Activated naive CD8-positive, alpha-beta T cell (primary cell): ENCODE measurements around the gene ETV3L.

ENCODE experiments used
- H3K27ac Mint-ChIP-seq: one replicate; pipeline ENCODE4 v1.8.0; 2021; ENCODE audit warnings: mixed read lengths
- H3K27me3 Mint-ChIP-seq: one replicate; pipeline ENCODE4 v1.8.0; 2021; ENCODE audit warnings: mixed read lengths
- H3K36me3 Mint-ChIP-seq: one replicate; pipeline ENCODE4 v1.8.0; 2021; ENCODE audit warnings: mixed read lengths
- H3K4me1 Mint-ChIP-seq: one replicate; pipeline ENCODE4 v1.8.0; 2021; ENCODE audit warnings: low read depth, mixed read lengths
- H3K4me3 Mint-ChIP-seq: one replicate; pipeline ENCODE4 v1.8.0; 2021; ENCODE audit warnings: mild to moderate bottlenecking, mixed read lengths
- H3K9me3 Mint-ChIP-seq: one replicate; pipeline ENCODE4 v1.8.0; 2021; ENCODE audit warnings: low read depth, mixed read lengths

Gene ETV3L

GRCh38 chr1:157099633-157100009 lies at the start of gene ETV3L:
TSS of gene ETV3L (minus strand) at chr1:157099808. CDS start at chr1:157099523, 285 bp downstream.
- Mint-ChIP-seq H3K4me3 (no peak within 1 kb of the TSS), H3K27me3 (no peaks in the 10 kb centered on the region), H3K4me1 (no peaks in the 10 kb centered on the region), H3K27ac (no peak within 1 kb of the TSS), H3K36me3 (no peaks in the 10 kb centered on the region), H3K9me3 (no peaks in the 10 kb centered on the region)

- no peaks in the 10 kb centered on the region for H3K9me3 Mint-ChIP-seq
- H3K4me3 Mint-ChIP-seq, result no peak overlapping the region
- peaks cover 11% of the 10 kb centered on the region for H3K4me1 Mint-ChIP-seq
- peak overlapping the region; percentile 23 for H3K27ac Mint-ChIP-seq
- no peaks in the 10 kb centered on the region for H3K27me3 Mint-ChIP-seq
- H3K36me3 Mint-ChIP-seq, result no peaks in the 10 kb centered on the region
Measured at GRCh38 chr1:157147906-157148700, 48.5 kb upstream of the ETV3L start.

- Mint-ChIP-seq H3K36me3 (no peaks in the 10 kb centered on the region), H3K9me3 (no peaks in the 10 kb centered on the region), H3K4me1 (peaks cover 11% of the 10 kb centered on the region), H3K27me3 (no peaks in the 10 kb centered on the region), H3K4me3 (no peak overlapping the region), H3K27ac (no peak overlapping the region)
Measured at GRCh38 chr1:157147037-157147436, 47.4 kb upstream of the ETV3L start.

GRCh38 chr1:157146244-157146643 lies 46.6 kb upstream of the ETV3L start:
- Mint-ChIP-seq H3K27ac (no peak overlapping the region), H3K4me3 (no peak overlapping the region), H3K4me1 (peaks cover 10% of the 10 kb centered on the region), H3K9me3 (no peaks in the 10 kb centered on the region), H3K36me3 (no peaks in the 10 kb centered on the region), H3K27me3 (no peaks in the 10 kb centered on the region)

GRCh38 chr1:157145076-157145475 lies 45.5 kb upstream of the ETV3L start:
- no peak overlapping the region for H3K27ac Mint-ChIP-seq
- no peaks in the 10 kb centered on the region for H3K9me3 Mint-ChIP-seq
- no peaks in the 10 kb centered on the region for H3K36me3 Mint-ChIP-seq
- no peaks in the 10 kb centered on the region for H3K27me3 Mint-ChIP-seq
- peaks cover 15% of the 10 kb centered on the region for H3K4me1 Mint-ChIP-seq
- no peak overlapping the region for H3K4me3 Mint-ChIP-seq

- no peaks in the 10 kb centered on the region for H3K9me3 Mint-ChIP-seq
- no peaks in the 10 kb centered on the region for H3K27me3 Mint-ChIP-seq
- H3K36me3 Mint-ChIP-seq, result no peaks in the 10 kb centered on the region
- H3K4me3 Mint-ChIP-seq, result no peak overlapping the region
- peaks cover 20% of the 10 kb centered on the region for H3K4me1 Mint-ChIP-seq
- H3K27ac Mint-ChIP-seq, result no peak overlapping the region
Measured at GRCh38 chr1:157144509-157144908, 44.9 kb upstream of the ETV3L start.

- Mint-ChIP-seq H3K9me3 (no peaks in the 10 kb centered on the region), H3K4me3 (no peak overlapping the region), H3K27me3 (no peaks in the 10 kb centered on the region), H3K36me3 (no peaks in the 10 kb centered on the region), H3K27ac (no peak overlapping the region), H3K4me1 (peaks cover 25% of the 10 kb centered on the region)
Measured at GRCh38 chr1:157142765-157143423, 43.3 kb upstream of the ETV3L start.

GRCh38 chr1:157142201-157142600 lies 42.6 kb upstream of the ETV3L start:
- no peaks in the 10 kb centered on the region for H3K9me3 Mint-ChIP-seq
- H3K36me3 Mint-ChIP-seq, result no peaks in the 10 kb centered on the region
- no peak overlapping the region for H3K4me3 Mint-ChIP-seq
- H3K27ac Mint-ChIP-seq, result no peak overlapping the region
- H3K4me1 Mint-ChIP-seq, result peaks cover 30% of the 10 kb centered on the region
- H3K27me3 Mint-ChIP-seq, result no peaks in the 10 kb centered on the region

GRCh38 chr1:157141212-157141855 lies 41.7 kb upstream of the ETV3L start:
- no peak overlapping the region for H3K4me3 Mint-ChIP-seq
- H3K9me3 Mint-ChIP-seq, result no peaks in the 10 kb centered on the region
- H3K36me3 Mint-ChIP-seq, result peaks cover 1% of the 10 kb centered on the region
- peaks cover 38% of the 10 kb centered on the region for H3K4me1 Mint-ChIP-seq
- peak overlapping the region; percentile 19 for H3K27ac Mint-ChIP-seq
- no peaks in the 10 kb centered on the region for H3K27me3 Mint-ChIP-seq

GRCh38 chr1:157140063-157140588 lies 40.5 kb upstream of the ETV3L start:
- peak overlapping the region; percentile 90 for H3K4me3 Mint-ChIP-seq
- H3K27me3 Mint-ChIP-seq, result no peaks in the 10 kb centered on the region
- H3K4me1 Mint-ChIP-seq, result peaks cover 50% of the 10 kb centered on the region
- H3K9me3 Mint-ChIP-seq, result no peaks in the 10 kb centered on the region
- H3K36me3 Mint-ChIP-seq, result peaks cover 4% of the 10 kb centered on the region
- H3K27ac Mint-ChIP-seq, result peak overlapping the region; percentile 94

- no peaks in the 10 kb centered on the region for H3K27me3 Mint-ChIP-seq
- H3K4me3 Mint-ChIP-seq, result peak overlapping the region; percentile 90
- peaks cover 10% of the 10 kb centered on the region for H3K36me3 Mint-ChIP-seq
- no peaks in the 10 kb centered on the region for H3K9me3 Mint-ChIP-seq
- peak overlapping the region; percentile 94 for H3K27ac Mint-ChIP-seq
- H3K4me1 Mint-ChIP-seq, result peaks cover 60% of the 10 kb centered on the region
Measured at GRCh38 chr1:157139052-157139715, 39.6 kb upstream of the ETV3L start.

- H3K9me3 Mint-ChIP-seq, result no peaks in the 10 kb centered on the region
- peaks cover 67% of the 10 kb centered on the region for H3K4me1 Mint-ChIP-seq
- H3K4me3 Mint-ChIP-seq, result peak within 1 kb of the TSS; percentile 96
- H3K27me3 Mint-ChIP-seq, result no peaks in the 10 kb centered on the region
- peaks cover 16% of the 10 kb centered on the region for H3K36me3 Mint-ChIP-seq
- H3K27ac Mint-ChIP-seq, result peak within 1 kb of the TSS; percentile 94
Measured at GRCh38 chr1:157138220-157139051, 38.8 kb upstream of the ETV3L start, which contains the start of gene ETV3. TSS of gene ETV3 (minus strand) at chr1:157138395. CDS start at chr1:157136352, 2,043 bp downstream.

GRCh38 chr1:157137408-157138219 lies 38.0 kb upstream of the ETV3L start:
- no peaks in the 10 kb centered on the region for H3K27me3 Mint-ChIP-seq
- peak overlapping the region; percentile 96 for H3K4me3 Mint-ChIP-seq
- H3K36me3 Mint-ChIP-seq, result peaks cover 20% of the 10 kb centered on the region
- no peaks in the 10 kb centered on the region for H3K9me3 Mint-ChIP-seq
- peaks cover 75% of the 10 kb centered on the region for H3K4me1 Mint-ChIP-seq
- H3K27ac Mint-ChIP-seq, result peak overlapping the region; percentile 90
